B cell (primary cell): ENCODE results near the gene TMEM125. TPM values are rescaled to one million over a fixed set of nuclear protein-coding genes. Genes with fewer than 3 reads are reported as not detected.

Source experiments
- ATAC-seq: fragments of 200-7000 bp; cut with Tn5 transposase; one replicate; pipeline ENCODE4 v1.10.0; 2021; ENCODE audit warnings: low read depth, mild to moderate bottlenecking, moderate number of reproducible peaks, moderate library complexity
- CTCF ChIA-PET: fragments of 350-600 bp; sonication (Branson Sonifier 250); formaldehyde crosslinking; loops from one replicate; lab custom pipeline; 2021; ENCODE audit warnings: antibody characterized with exemption, inconsistent platforms; lab: Charles Lee
- POLR2A ChIA-PET: fragments of 350-600 bp; sonication (Branson Sonifier 250); formaldehyde crosslinking; loops from one replicate; lab custom pipeline; 2021; ENCODE audit warnings: antibody characterized with exemption; lab: Charles Lee
- DNase-seq: peaks from one replicate; pipeline ENCODE4 v3.0.0; 2013
- H2AFZ ChIP-seq: 2 replicates; pipeline ENCODE4 v1.6.1; 2012; ENCODE audit warnings: mild to moderate bottlenecking, low read depth, low read length; ENCODE audit not compliant: insufficient read depth, poor library complexity, severe bottlenecking
- H3K27ac ChIP-seq, 2 donors: 1 replicate in 1 of 2; 2 replicates in 1 of 2; pipeline ENCODE4 v1.5.1; 2012 to 2013; ENCODE audit warnings: low read length in 2 of 2, mild to moderate bottlenecking in 2 of 2, moderate library complexity in 1 of 2
- H3K27me3 ChIP-seq, 4 experiments: fragments of 200-600 bp in 1 of 4; sonication (generic) in 1 of 4; replicated peaks in 1 of 4; 1 replicate in 2 of 4; 2 replicates in 2 of 4; pipeline versions ENCODE4 v1.6.1 to v1.7.0; 2013 to 2016; ENCODE audit warnings: low read length in 3 of 4, mild to moderate bottlenecking in 2 of 4, mixed read lengths in 1 of 4, moderate library complexity in 1 of 4; ENCODE audit not compliant: insufficient read depth in 4 of 4, control insufficient read depth in 3 of 4; ENCODE audit errors: control extremely low read depth in 1 of 4
- H3K36me3 ChIP-seq, 2 experiments: replicated peaks in 1 of 2; 1 replicate in 1 of 2; 2 replicates in 1 of 2; pipeline versions ENCODE4 v1.6.1 to v1.7.1; 2013; ENCODE audit warnings: low read length in 1 of 2; ENCODE audit not compliant: insufficient read depth in 2 of 2, control insufficient read depth in 1 of 2; ENCODE audit errors: control extremely low read depth in 1 of 2, extremely low read depth in 1 of 2
- H3K4me1 ChIP-seq, 2 donors: fragments of 200-600 bp in 1 of 2; sonication (generic) in 1 of 2; 1 replicate in 1 of 2; 2 replicates in 1 of 2; pipeline versions ENCODE4 v1.5.1 to v1.6.1; 2013 to 2017; ENCODE audit warnings: low read length in 2 of 2; ENCODE audit not compliant: control insufficient read depth in 2 of 2, insufficient read depth in 2 of 2
- H3K4me2 ChIP-seq: replicated peaks from 2 replicates; pipeline ENCODE3; 2012; ENCODE audit warnings: mild to moderate bottlenecking, low read depth, low read length; ENCODE audit not compliant: poor library complexity, severe bottlenecking
- H3K4me3 ChIP-seq, 5 experiments: fragments of 200-600 bp in 1 of 5; sonication (generic) in 1 of 5; 1 replicate in 3 of 5; 2 replicates in 2 of 5; pipeline versions ENCODE4 v1.5.1 to v1.7.0; 2011 to 2016; ENCODE audit warnings: low read length in 4 of 5, mild to moderate bottlenecking in 4 of 5, low read depth in 2 of 5, control low read depth in 1 of 5, moderate library complexity in 1 of 5; ENCODE audit not compliant: insufficient read depth in 1 of 5; ENCODE audit errors: control extremely low read depth in 1 of 5, extremely low read depth in 1 of 5
- H3K79me2 ChIP-seq: fragments of 200-600 bp; sonication (generic); one replicate; pipeline ENCODE4 v1.6.0; 2016; ENCODE audit warnings: low read length; ENCODE audit not compliant: control insufficient read depth, insufficient read depth
- H3K9ac ChIP-seq: fragments of 200-600 bp; sonication (generic); 2 replicates; pipeline ENCODE4 v1.6.1; 2017; ENCODE audit warnings: mild to moderate bottlenecking, low read length, moderate library complexity
- H3K9me3 ChIP-seq, 3 donors: one replicate each; pipeline versions ENCODE4 v1.6.1 to v1.7.1; 2013; ENCODE audit warnings: low read length in 2 of 3; ENCODE audit not compliant: control insufficient read depth in 2 of 3, insufficient read depth in 1 of 3; ENCODE audit errors: control extremely low read depth in 1 of 3
- H4K20me1 ChIP-seq: 2 replicates; pipeline ENCODE4 v1.6.0; 2012; ENCODE audit warnings: mild to moderate bottlenecking, low read length; ENCODE audit not compliant: insufficient read depth, control insufficient read depth, poor library complexity, severe bottlenecking
- H3K27ac Mint-ChIP-seq: one replicate; pipeline ENCODE4 v1.8.0; 2021; ENCODE audit warnings: mixed read lengths
- H3K27me3 Mint-ChIP-seq: one replicate; pipeline ENCODE4 v1.8.0; 2021; ENCODE audit warnings: mixed read lengths
- H3K4me1 Mint-ChIP-seq: one replicate; pipeline ENCODE4 v1.8.0; 2021; ENCODE audit warnings: mixed read lengths
- H3K4me3 Mint-ChIP-seq: one replicate; pipeline ENCODE4 v1.8.0; 2021; ENCODE audit warnings: mixed read lengths
- H3K9me3 Mint-ChIP-seq: one replicate; pipeline ENCODE4 v1.8.0; 2022; ENCODE audit warnings: mixed read lengths; ENCODE audit not compliant: insufficient read depth
- CTCF ChIP-seq: fragments of 200-600 bp; IDR thresholded peaks from one replicate; pipeline ENCODE4 v1.8.0; 2022; ENCODE audit warnings: antibody characterized with exemption, mild to moderate bottlenecking
- EZH2 ChIP-seq: IDR thresholded peaks from 2 replicates; pipeline ENCODE4 v1.6.1; 2012; ENCODE audit warnings: borderline replicate concordance, low read depth, mild to moderate bottlenecking, moderate library complexity, low read length; ENCODE audit not compliant: insufficient read depth, poor library complexity, severe bottlenecking
- WGBS: methylation state at CpG from one replicate; pipeline ENCODE4 v1.1.5; 2013; ENCODE audit warnings: missing lambda C conversion rate; ENCODE audit not compliant: insufficient coverage; 5-methylcytosine and 5-hydroxymethylcytosine counted together
- intact Hi-C: fragments of 100-400 bp; cut with micrococcal nuclease; formaldehyde crosslinking; loops from one replicate; pipeline ENCODE4 v1.10.0; 2022
- polyA plus RNA-seq: library from polyadenylated mRNA; depleted of rRNA; stranded (reverse); fragments of >200 nt; gene quantifications from 2 replicates; pipeline ENCODE4 v1.2.3, GENCODE V29; 2012
- total RNA-seq, 2 donors: library from RNA; stranded (reverse); fragments of 120-200 nt in 1 of 2; gene quantifications; 1 replicate in 1 of 2; 2 replicates in 1 of 2; pipeline versions ENCODE4 v1.2.3 to v1.2.4, GENCODE V29; 2013 to 2022

TMEM125 gene
- total and polyA plus RNA-seq, 2 donors (not counting 1 experiment from before 2014, with no cell fraction given) = not detected

GRCh38 chr1:43292679-43293078 is 22.9 kb downstream of the TMEM125 start:
- Mint-ChIP-seq H3K9me3 (no peaks in the 10 kb centered on the region), H3K4me3 (no peak overlapping the region), H3K27ac (no peak overlapping the region), H3K4me1 (no peaks in the 10 kb centered on the region), H3K27me3 (no peaks in the 10 kb centered on the region)
- DNase-seq (no peak), ATAC-seq (no peak)
- CTCF ChIA-PET = no interaction called here
- intact Hi-C loops = no loop called here
- no peaks in the 10 kb centered on the region for H3K4me1 ChIP-seq
- no peak overlapping the region for H2AFZ ChIP-seq
- TF ChIP-seq CTCF (no peak), EZH2 (no peak)
- H3K36me3 ChIP-seq = no peaks in the 10 kb centered on the region
- H4K20me1 ChIP-seq = no peaks in the 10 kb centered on the region
- WGBS = 60% methylated on average over 4 of the region's 5 CpGs
- POLR2A ChIA-PET = no interaction called here
- H3K4me2 ChIP-seq = no peak overlapping the region
- H3K4me3 ChIP-seq = no peak overlapping the region
- H3K27me3 ChIP-seq = no peaks in the 10 kb centered on the region
- no peaks in the 10 kb centered on the region for H3K79me2 ChIP-seq
- H3K9ac ChIP-seq = no peak overlapping the region
- no peak overlapping the region for H3K27ac ChIP-seq
- H3K9me3 ChIP-seq = no peaks in the 10 kb centered on the region

GRCh38 chr1:43293176-43293575 is 23.4 kb downstream of the TMEM125 start:
- Histone ChIP-seq H3K36me3 (no peaks in the 10 kb centered on the region), H3K4me2 (no peak overlapping the region), H3K4me1 (no peaks in the 10 kb centered on the region), H3K9ac (no peak overlapping the region), H3K9me3 (no peaks in the 10 kb centered on the region), H2AFZ (no peak overlapping the region), H4K20me1 (no peaks in the 10 kb centered on the region), H3K79me2 (no peaks in the 10 kb centered on the region), H3K27me3 (no peaks in the 10 kb centered on the region), H3K27ac (no peak overlapping the region), H3K4me3 (no peak overlapping the region)
- Mint-ChIP-seq H3K27ac (no peak overlapping the region), H3K27me3 (no peaks in the 10 kb centered on the region), H3K4me3 (no peak overlapping the region), H3K9me3 (no peaks in the 10 kb centered on the region), H3K4me1 (no peaks in the 10 kb centered on the region)
- no peak for DNase-seq
- WGBS = 74% methylated on average over 2 of the region's 2 CpGs
- ChIA-PET POLR2A (no interaction called here), CTCF (no interaction called here)
- no peak for ATAC-seq
- TF ChIP-seq EZH2 (no peak), CTCF (no peak)
- intact Hi-C loops = no loop called here
